Stomach (tissue), 4 donors: ENCODE results near the gene HBQ1.
"Not testable (repeated sequence)": the region's sequence is repeated elsewhere in the genome, so short reads cannot be mapped to it uniquely, and the experiment has no call there.

Experiments
- CTCF ChIP-seq, 7 experiments: fragments of 450-650 bp in 4 of 7; fragments of 200-600 bp in 3 of 7; sonication (generic) in 3 of 7; IDR thresholded peaks; one replicate each; pipeline ENCODE4 v1.5.1; 2016 to 2019; ENCODE audit warnings: antibody characterized with exemption in 7 of 7, control low read depth in 2 of 7, mild to moderate bottlenecking in 1 of 7
- POLR2A ChIP-seq, 4 donors: fragments of 450-650 bp; IDR thresholded peaks; one replicate each; pipeline ENCODE4 v1.6.1; 2016; ENCODE audit warnings: antibody characterized with exemption in 4 of 4, control low read depth in 2 of 4, mild to moderate bottlenecking in 1 of 4, moderate library complexity in 1 of 4
- POLR2AphosphoS5 ChIP-seq, 3 donors: sonication (generic); formaldehyde crosslinking; IDR thresholded peaks; one replicate each; pipeline ENCODE4 v1.6.1; 2016; ENCODE audit warnings: antibody characterized with exemption in 3 of 3

- not testable (repeated sequence) for TF ChIP-seq POLR2AphosphoS5, CTCF, POLR2A (IDR thresholded peaks at IDR 0.05)
Measured at GRCh38 chr16:153129-153521, 27.1 kb upstream of the HBQ1 start.
